ENCODE measurements around the gene PSMD12. TPM values are rescaled to one million over a fixed set of nuclear protein-coding genes. Genes with fewer than 3 reads are reported as not detected.

Gene PSMD12
- 18.3 and 20.6 TPM in 2 replicates for total RNA-seq

DNA sequence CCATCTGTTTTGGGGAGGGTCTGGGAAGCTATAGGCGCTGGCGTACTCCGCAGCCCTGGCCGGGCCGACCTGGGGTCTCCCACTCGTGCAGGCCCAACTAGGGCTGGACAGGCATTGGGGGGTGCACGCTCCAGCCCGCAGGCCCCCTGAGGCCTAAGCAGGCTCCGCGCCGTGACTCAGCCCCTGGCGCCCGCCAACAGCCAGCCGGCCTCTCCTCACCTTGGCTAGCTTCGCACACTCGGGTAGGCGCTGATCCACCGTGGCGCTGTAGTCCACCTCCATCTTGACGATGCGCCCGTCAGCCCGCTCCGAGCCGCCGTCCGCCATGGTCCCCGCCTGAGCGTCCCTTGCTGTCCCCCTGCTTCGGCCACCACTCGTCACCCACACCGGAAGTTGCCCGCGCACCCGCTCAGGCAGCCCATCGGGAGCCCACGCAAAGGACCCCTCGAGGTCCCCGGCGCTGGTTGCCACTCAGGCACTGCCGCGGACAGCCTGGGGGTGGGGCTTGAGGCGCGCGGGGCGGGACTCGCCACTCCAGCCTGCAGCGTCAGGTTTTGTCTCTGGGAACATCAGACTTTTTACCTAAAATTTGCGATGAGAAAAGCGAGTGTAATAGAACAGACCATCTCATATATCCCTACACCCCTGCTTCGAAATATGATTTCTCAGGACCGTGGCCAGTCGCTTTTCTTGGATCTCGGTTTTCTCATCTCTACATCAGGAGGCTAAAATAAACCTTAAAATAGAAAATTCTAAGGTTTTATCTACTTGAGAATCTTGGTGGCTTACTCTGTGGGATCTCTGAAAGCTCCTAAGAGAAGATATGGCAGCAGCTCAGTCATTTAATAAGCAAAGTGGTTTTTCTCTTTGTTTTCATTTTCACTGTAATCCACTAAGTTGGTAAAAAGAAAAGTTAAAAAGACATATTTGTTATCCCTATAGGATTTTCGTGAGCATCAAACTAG lies at the start of gene PSMD12:
PSMD12 (minus strand) TSS at position 385 of the 965 bp plus-strand sequence; CDS start at position 327, 58 bp downstream.

DNA sequence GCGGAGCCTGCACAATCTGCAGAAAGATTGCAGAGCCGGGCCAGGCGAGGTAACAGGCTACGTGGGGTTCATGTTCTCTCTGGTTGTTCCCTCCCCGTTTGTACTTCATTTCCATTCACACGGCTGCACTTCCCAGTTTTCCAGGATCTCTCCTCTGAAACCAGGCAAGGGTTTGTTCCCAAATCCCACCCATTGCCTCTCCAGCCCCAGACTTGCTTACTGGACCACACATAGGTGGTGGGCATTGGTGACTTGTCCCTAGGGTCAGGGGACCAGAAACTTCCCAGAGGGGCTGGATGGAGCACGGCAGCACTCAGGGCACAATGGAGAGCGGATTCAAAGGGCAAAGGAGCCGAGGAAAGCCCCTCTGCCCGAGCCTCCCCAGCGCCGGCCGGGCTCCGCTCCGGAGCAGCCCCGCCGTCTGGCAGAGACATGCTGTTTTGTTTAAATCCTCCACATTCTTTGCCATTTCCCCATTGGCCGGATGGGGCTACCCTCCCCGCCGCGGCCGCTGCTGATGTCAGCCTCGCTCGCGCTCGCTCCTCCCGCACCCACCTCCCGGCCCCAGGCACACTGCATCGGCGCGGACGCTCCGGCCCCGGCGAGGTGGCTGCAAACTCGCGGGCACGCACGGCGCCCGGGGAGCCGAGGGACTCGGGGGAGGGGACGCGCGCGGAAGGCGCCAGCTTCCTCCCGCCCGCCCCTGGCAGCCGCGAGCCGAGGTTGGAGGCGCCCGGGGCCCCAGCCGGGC lies 10.5 kb upstream of the PSMD12 start, which contains the start of gene PITPNC1:
PITPNC1 (plus strand) TSS at position 545 of the 751 bp plus-strand sequence.

Small RNA genes within 50 kb of the gene (small RNA-seq; reads per million reads assigned to genes)
- not detected for gene RF00019

Other genes with a start within 250 kb of the PSMD12 start
- gene HELZ, start 121.4 kb downstream of the PSMD12 start, total RNA-seq: 58.3 and 68.8 TPM in 2 replicates
- gene PITPNC1, start 10.7 kb upstream of the PSMD12 start, total RNA-seq: 3.9 and 8.9 TPM in 2 replicates

Data from hair follicle dermal papilla cell (primary cell).